GM18520 (cell line): ENCODE data around the gene MBD3.
A peak's percentile ranks its signal among the peaks of the same experiment; 100 is the strongest.
"Not testable (repeated sequence)": the region's sequence is repeated elsewhere in the genome, so short reads cannot be mapped to it uniquely, and the experiment has no call there.

ENCODE experiments used
- ATAC-seq: cut with Tn5 transposase; IDR thresholded peaks from one replicate; pipeline ENCODE4 v1.9.1; 2021; ENCODE audit not compliant: unreplicated experiment

MBD3 gene

GRCh38 chr19:1592755-1593500, at the start of gene MBD3:
Gene MBD3, minus strand, starts transcription at chr19:1592865. Its CDS starts 234 bp downstream, at chr19:1592631.
- peak; percentile 65 for ATAC-seq

- not testable (repeated sequence) for ATAC-seq
Measured at GRCh38 chr19:1640893-1641448, 48.3 kb upstream of the MBD3 start.

GRCh38 chr19:1636325-1637236, 43.9 kb upstream of the MBD3 start:
- ATAC-seq, result no peak

- ATAC-seq, result no peak
Measured at GRCh38 chr19:1634938-1635243, 42.2 kb upstream of the MBD3 start.

GRCh38 chr19:1634242-1634937, 41.7 kb upstream of the MBD3 start:
- no peak for ATAC-seq

GRCh38 chr19:1633269-1633826, 40.7 kb upstream of the MBD3 start:
- no peak for ATAC-seq

- ATAC-seq, result no peak
Measured at GRCh38 chr19:1632462-1633268, 40.0 kb upstream of the MBD3 start.

GRCh38 chr19:1631557-1632100, 39.0 kb upstream of the MBD3 start:
- ATAC-seq, result no peak

GRCh38 chr19:1630811-1631210, 38.1 kb upstream of the MBD3 start:
- no peak for ATAC-seq

- no peak for ATAC-seq
Measured at GRCh38 chr19:1630012-1630411, 37.3 kb upstream of the MBD3 start.

- ATAC-seq, result no peak
Measured at GRCh38 chr19:1629256-1629808, 36.7 kb upstream of the MBD3 start.

GRCh38 chr19:1627194-1627593, 34.5 kb upstream of the MBD3 start:
- no peak for ATAC-seq

GRCh38 chr19:1626417-1627010, 33.8 kb upstream of the MBD3 start:
- ATAC-seq, result no peak

- ATAC-seq, result no peak
Measured at GRCh38 chr19:1624458-1624857, 31.8 kb upstream of the MBD3 start.

- ATAC-seq, result no peak
Measured at GRCh38 chr19:1622541-1622940, 29.9 kb upstream of the MBD3 start.

- no peak for ATAC-seq
Measured at GRCh38 chr19:1622007-1622406, 29.3 kb upstream of the MBD3 start.

- no peak for ATAC-seq
Measured at GRCh38 chr19:1621574-1621973, 28.9 kb upstream of the MBD3 start.

GRCh38 chr19:1621021-1621420, 28.4 kb upstream of the MBD3 start:
- no peak for ATAC-seq

- no peak for ATAC-seq
Measured at GRCh38 chr19:1620502-1620901, 27.8 kb upstream of the MBD3 start.
